NCI-H2196 (cell line): Measurements from ENCODE around the gene MAPK1.
"Not testable (repeated sequence)": the region's sequence is repeated elsewhere in the genome, so short reads cannot be mapped to it uniquely, and the experiment has no call there.

ENCODE experiments used
- DNase-seq: peaks from one replicate; lab custom pipeline; 2025; ENCODE audit not compliant: unreplicated experiment; lab: John Stamatoyannopoulos, UW

MAPK1 gene

GRCh38 chr22:21730535-21731308 is 136.7 kb downstream of the MAPK1 start:
- DNase-seq, result no peak

GRCh38 chr22:21729184-21729583 is 138.3 kb downstream of the MAPK1 start:
- not testable (repeated sequence) for DNase-seq

GRCh38 chr22:21728270-21728669 is 139.2 kb downstream of the MAPK1 start:
- DNase-seq, result no peak

- no peak for DNase-seq
Observed at GRCh38 chr22:21727768-21728167, 139.7 kb downstream of the MAPK1 start.

GRCh38 chr22:21727159-21727558 is 140.3 kb downstream of the MAPK1 start:
- DNase-seq, result no peak

- no peak for DNase-seq
Observed at GRCh38 chr22:21726650-21727049, 140.8 kb downstream of the MAPK1 start.

- DNase-seq, result no peak
Observed at GRCh38 chr22:21725956-21726649, 141.3 kb downstream of the MAPK1 start.

- DNase-seq, result not testable (repeated sequence)
Observed at GRCh38 chr22:21724496-21724895, 142.9 kb downstream of the MAPK1 start.

- DNase-seq, result not testable (repeated sequence)
Observed at GRCh38 chr22:21721195-21721852, 146.1 kb downstream of the MAPK1 start.

- not testable (repeated sequence) for DNase-seq
Observed at GRCh38 chr22:21720191-21720859, 147.1 kb downstream of the MAPK1 start.

GRCh38 chr22:21719024-21719423 is 148.4 kb downstream of the MAPK1 start:
- no peak for DNase-seq

GRCh38 chr22:21718499-21718898 is 148.9 kb downstream of the MAPK1 start:
- no peak for DNase-seq

- DNase-seq, result not testable (repeated sequence)
Observed at GRCh38 chr22:21716395-21717122, 150.9 kb downstream of the MAPK1 start.

GRCh38 chr22:21714786-21715185 is 152.7 kb downstream of the MAPK1 start:
- no peak for DNase-seq

GRCh38 chr22:21714059-21714770 is 153.2 kb downstream of the MAPK1 start:
- DNase-seq, result no peak

GRCh38 chr22:21713428-21714058 is 153.9 kb downstream of the MAPK1 start:
- no peak for DNase-seq

- no peak for DNase-seq
Observed at GRCh38 chr22:21712751-21713427, 154.6 kb downstream of the MAPK1 start.

GRCh38 chr22:21711851-21712250 is 155.6 kb downstream of the MAPK1 start:
- no peak for DNase-seq

- DNase-seq, result no peak
Observed at GRCh38 chr22:21710156-21710555, 157.3 kb downstream of the MAPK1 start.
